IMR-90 (cell line): ENCODE results near the gene LAIR1. TPM values are rescaled to one million over a fixed set of nuclear protein-coding genes. Genes with fewer than 3 reads are reported as not detected.

Experiments used
- ATAC-seq: fragments of 200-7000 bp; cut with Tn5 transposase; 2 replicates; pipeline ENCODE4 v1.9.1; 2020; ENCODE audit warnings: low read depth, mild to moderate bottlenecking, moderate library complexity
- BruUV-seq: library from RNA; stranded (reverse); fragments of 400-500 nt; replicated peaks from 2 replicates; lab custom pipeline; 2021; lab: Mats Ljungman, UMichigan
- CTCF ChIA-PET: fragments of 300-600 bp; formaldehyde crosslinking; extraction: SDS; loops from one replicate; lab custom pipeline; 2021; ENCODE audit warnings: antibody characterized with exemption; lab: Yijun Ruan, JAX
- POLR2A ChIA-PET: fragments of 300-600 bp; sonication (Branson Sonifier 250); formaldehyde crosslinking; loops from one replicate; lab custom pipeline; 2022; ENCODE audit warnings: antibody characterized with exemption; ENCODE audit not compliant: unreplicated experiment; lab: Charles Lee
- DNase-seq: peaks from one replicate; pipeline ENCODE4 v3.0.0; 2013
- H2AFZ ChIP-seq: replicated peaks from 2 replicates; pipeline ENCODE3; 2013; ENCODE audit warnings: low read length, mild to moderate bottlenecking; ENCODE audit not compliant: poor library complexity
- H2AK5ac ChIP-seq: 2 replicates; pipeline ENCODE4 v1.6.1; 2013; ENCODE audit warnings: low read depth, low read length, inconsistent platforms
- H2AK9ac ChIP-seq: replicated peaks from 2 replicates; pipeline ENCODE3; 2013; ENCODE audit warnings: mild to moderate bottlenecking, low read depth, low read length, moderate library complexity; ENCODE audit not compliant: poor library complexity
- H2BK120ac ChIP-seq: 2 replicates; pipeline ENCODE4 v1.6.1; 2013; ENCODE audit warnings: low read depth, low read length, inconsistent platforms
- H2BK15ac ChIP-seq: 3 replicates; pipeline ENCODE4 v1.6.1; 2013; ENCODE audit warnings: low read depth, low read length, inconsistent platforms
- H2BK20ac ChIP-seq: 2 replicates; pipeline ENCODE4 v1.6.1; 2013; ENCODE audit warnings: low read depth, mild to moderate bottlenecking, inconsistent platforms, low read length, moderate library complexity
- H2BK5ac ChIP-seq: 2 replicates; pipeline ENCODE4 v1.6.1; 2013; ENCODE audit warnings: mild to moderate bottlenecking, low read depth, low read length, inconsistent platforms; ENCODE audit not compliant: poor library complexity, severe bottlenecking
- H3K14ac ChIP-seq: replicated peaks from 2 replicates; pipeline ENCODE4 v1.6.1; 2013; ENCODE audit warnings: low read depth, low read length, inconsistent platforms
- H3K18ac ChIP-seq: 2 replicates; pipeline ENCODE4 v1.6.1; 2013; ENCODE audit warnings: low read depth, low read length, control low read depth
- H3K23ac ChIP-seq: 2 replicates; pipeline ENCODE4 v1.6.1; 2013; ENCODE audit warnings: low read depth, low read length, inconsistent platforms
- H3K27ac ChIP-seq: 2 replicates; pipeline ENCODE4 v1.5.1; 2013; ENCODE audit warnings: mild to moderate bottlenecking, control low read depth, low read length; ENCODE audit not compliant: insufficient read depth
- H3K27me3 ChIP-seq: 2 replicates; pipeline ENCODE4 v1.6.1; 2013; ENCODE audit warnings: low read length; ENCODE audit not compliant: control insufficient read depth, insufficient read depth
- H3K36me3 ChIP-seq: 2 replicates; pipeline ENCODE4 v1.6.1; 2013; ENCODE audit warnings: low read length, mixed read lengths; ENCODE audit not compliant: control insufficient read depth, insufficient read depth
- H3K4ac ChIP-seq: 2 replicates; pipeline ENCODE4 v1.6.1; 2013; ENCODE audit warnings: low read depth, low read length, inconsistent platforms
- H3K4me1 ChIP-seq: 2 replicates; pipeline ENCODE4 v1.6.1; 2013; ENCODE audit warnings: low read length, mixed read lengths; ENCODE audit not compliant: control insufficient read depth, insufficient read depth
- H3K4me2 ChIP-seq: 2 replicates; pipeline ENCODE4 v1.6.1; 2013; ENCODE audit warnings: low read depth, mild to moderate bottlenecking, control low read depth, low read length, moderate library complexity
- H3K4me3 ChIP-seq: 2 replicates; pipeline ENCODE4 v1.5.1; 2013; ENCODE audit warnings: low read depth, mild to moderate bottlenecking, control low read depth, low read length, moderate library complexity; ENCODE audit not compliant: insufficient read depth
- H3K56ac ChIP-seq: 2 replicates; pipeline ENCODE4 v1.6.1; 2013; ENCODE audit warnings: low read length, inconsistent platforms; ENCODE audit not compliant: insufficient read depth; ENCODE audit errors: extremely low read depth
- H3K79me1 ChIP-seq, 2 experiments: 2 replicates each; pipeline ENCODE4 v1.6.1; 2013; ENCODE audit warnings: low read length in 2 of 2, inconsistent platforms in 1 of 2, low read depth in 1 of 2
- H3K9ac ChIP-seq: 2 replicates; pipeline ENCODE4 v1.6.1; 2013; ENCODE audit warnings: low read depth, low read length, control low read depth
- H3K9me1 ChIP-seq: 2 replicates; pipeline ENCODE4 v1.6.1; 2013; ENCODE audit warnings: low read length, inconsistent platforms; ENCODE audit not compliant: insufficient read depth
- H3K9me3 ChIP-seq: 2 replicates; pipeline ENCODE4 v1.6.1; 2013; ENCODE audit warnings: low read length; ENCODE audit not compliant: control insufficient read depth, insufficient read depth
- H4K20me1 ChIP-seq: 2 replicates; pipeline ENCODE4 v1.6.1; 2013; ENCODE audit warnings: low read length, inconsistent platforms; ENCODE audit not compliant: insufficient read depth
- H4K5ac ChIP-seq: 2 replicates; pipeline ENCODE4 v1.6.1; 2013; ENCODE audit warnings: mild to moderate bottlenecking, low read depth, low read length, control low read depth
- H4K8ac ChIP-seq, 2 experiments: 2 replicates each; pipeline ENCODE4 v1.6.1; 2013; ENCODE audit warnings: low read depth in 2 of 2, low read length in 2 of 2, control low read depth in 1 of 2, inconsistent platforms in 1 of 2
- H4K91ac ChIP-seq: 2 replicates; pipeline ENCODE4 v1.6.1; 2013; ENCODE audit warnings: low read depth, low read length, inconsistent platforms; ENCODE audit not compliant: insufficient read depth
- BHLHE40 ChIP-seq: fragments of 150-350 bp; IDR thresholded peaks from 2 replicates; pipeline ENCODE4 v1.6.1; 2016; ENCODE audit warnings: mild to moderate bottlenecking, low read depth, low read length
- CEBPB ChIP-seq: IDR thresholded peaks from 2 replicates; pipeline ENCODE4 v1.6.1; 2012; ENCODE audit warnings: low read depth, low read length, improper control_type of control experiment
- CHD1 ChIP-seq: IDR thresholded peaks from 2 replicates; pipeline ENCODE4 v1.6.1; 2012; ENCODE audit warnings: low read depth, low read length, improper control_type of control experiment
- CTCF ChIP-seq: conservative IDR thresholded peaks from 2 replicates; pipeline ENCODE4 v1.5.1; 2012; ENCODE audit warnings: mild to moderate bottlenecking, low read depth, low read length, improper control_type of control experiment
- ELK1 ChIP-seq: fragments of 150-350 bp; IDR thresholded peaks from 2 replicates; pipeline ENCODE4 v1.6.1; 2016; ENCODE audit warnings: low read depth, mild to moderate bottlenecking, low read length, moderate library complexity, borderline replicate concordance
- FOS ChIP-seq: fragments of 150-350 bp; IDR thresholded peaks from 2 replicates; pipeline ENCODE4 v1.6.1; 2016; ENCODE audit warnings: low read depth, low read length
- MAFK ChIP-seq: IDR thresholded peaks from 2 replicates; pipeline ENCODE4 v1.6.1; 2012; ENCODE audit warnings: low read depth, low read length, improper control_type of control experiment
- MAZ ChIP-seq: IDR thresholded peaks from 2 replicates; pipeline ENCODE4 v1.6.1; 2012; ENCODE audit warnings: low read depth, mild to moderate bottlenecking, low read length, improper control_type of control experiment, moderate library complexity, borderline replicate concordance
- MXI1 ChIP-seq: IDR thresholded peaks from 2 replicates; pipeline ENCODE4 v1.6.1; 2012; ENCODE audit warnings: low read depth, mild to moderate bottlenecking, low read length, moderate library complexity, borderline replicate concordance
- NFE2L2 ChIP-seq: fragments of 150-350 bp; IDR thresholded peaks from 2 replicates; pipeline ENCODE4 v1.6.1; 2016; ENCODE audit warnings: low read depth, mild to moderate bottlenecking, low read length
- POLR2A ChIP-seq: IDR thresholded peaks from 2 replicates; pipeline ENCODE4 v1.6.1; 2012; ENCODE audit warnings: mild to moderate bottlenecking, low read depth, low read length
- RAD21 ChIP-seq: IDR thresholded peaks from 2 replicates; pipeline ENCODE4 v1.6.1; 2012; ENCODE audit warnings: low read length, improper control_type of control experiment
- RCOR1 ChIP-seq: IDR thresholded peaks from 2 replicates; pipeline ENCODE4 v1.6.1; 2012; ENCODE audit warnings: mild to moderate bottlenecking, low read length, improper control_type of control experiment; ENCODE audit not compliant: insufficient replicate concordance
- RFX5 ChIP-seq: IDR thresholded peaks from 2 replicates; pipeline ENCODE4 v1.8.0; 2012; ENCODE audit warnings: low read depth, mild to moderate bottlenecking, low read length, moderate library complexity
- SMC3 ChIP-seq: fragments of 150-350 bp; IDR thresholded peaks from 2 replicates; pipeline ENCODE4 v1.6.1; 2016; ENCODE audit warnings: low read depth, mild to moderate bottlenecking, antibody characterized with exemption, low read length, moderate library complexity
- USF2 ChIP-seq: fragments of 150-350 bp; IDR thresholded peaks from 2 replicates; pipeline ENCODE4 v1.6.1; 2017; ENCODE audit warnings: mild to moderate bottlenecking, antibody characterized with exemption, low read length, low read depth
- WGBS, 2 experiments: methylation state at CpG; one replicate each; pipeline versions ENCODE4 v1.1.5 to v1.1.7; 2013; ENCODE audit warnings: missing lambda C conversion rate in 2 of 2; ENCODE audit not compliant: insufficient read length in 1 of 2; ENCODE audit errors: extremely low coverage in 2 of 2; 5-methylcytosine and 5-hydroxymethylcytosine counted together
- dilution Hi-C: fragments of 300-500 bp; cut with HindIII; formaldehyde crosslinking; loops from one replicate; pipeline ENCODE4 v1.14.3; 2018; ENCODE audit warnings: low sequenced_read_pairs; ENCODE audit not compliant: unreplicated experiment
- in situ Hi-C: fragments of 300-500 bp; cut with MboI; formaldehyde crosslinking; loops from 3 replicates; pipeline ENCODE4 v1.14.3; 2019; ENCODE audit warnings: low sequenced_read_pairs, inconsistent platforms, mixed read lengths
- intact Hi-C: fragments of 100-400 bp; cut with micrococcal nuclease; formaldehyde crosslinking; loops from 2 replicates; pipeline ENCODE4 v1.10.0; 2022
- polyA plus RNA-seq, 3 experiments: library from polyadenylated mRNA; depleted of rRNA; stranded (reverse); fragments of >200 nt; gene quantifications; 2 replicates each; pipeline ENCODE4 v1.2.3, GENCODE V29; 2012; ENCODE audit warnings: low replicate concordance in 1 of 3
- total RNA-seq: library from RNA; depleted of rRNA; stranded (reverse); fragments of >200 nt; gene quantifications from 2 replicates; pipeline ENCODE4 v1.2.3, GENCODE V29; 2012

LAIR1 gene
- total and polyA plus RNA-seq, 2 of the 4 experiments (the other 2 are of a cell fraction) = not detected

GRCh38 chr19:54388802-54389139 lies 24.0 kb upstream of the LAIR1 start:
- Histone ChIP-seq H3K36me3 (no peaks in the 10 kb centered on the region), H2BK5ac (no peak overlapping the region), H3K79me1 (no peaks in the 10 kb centered on the region), H3K4me3 (no peak overlapping the region), H2BK120ac (no peak overlapping the region), H2BK20ac (no peak overlapping the region), H3K27ac (no peak overlapping the region), H4K91ac (no peak overlapping the region), H3K4me2 (peak overlapping the region; percentile 31; the same call in 1 of the 2 replicates), H2AFZ (peak overlapping the region; percentile 72), H2AK5ac (no peak overlapping the region), H4K20me1 (no peaks in the 10 kb centered on the region), H4K8ac (no peak overlapping the region), H2AK9ac (peak overlapping the region; percentile 19), H3K56ac (no peak overlapping the region), H3K9ac (no peak overlapping the region), H2BK15ac (no peak overlapping the region), H3K18ac (no peak overlapping the region), H3K23ac (no peak overlapping the region), H3K14ac (no peak overlapping the region), H3K9me1 (no peaks in the 10 kb centered on the region), H3K4ac (no peak overlapping the region), H3K9me3 (no peaks in the 10 kb centered on the region), H3K27me3 (no peaks in the 10 kb centered on the region; the same call in 1 of the 2 replicates), H4K5ac (no peak overlapping the region), H3K4me1 (no peaks in the 10 kb centered on the region)
- POLR2A ChIA-PET = no interaction called here
- intact Hi-C loops = no loop called here
- no peak for ATAC-seq
- dilution Hi-C loops = no loop called here
- 50% methylated on average over 2 of the region's 9 CpGs; no CpG with 5 or more reads in 1 of the 2 experiments for WGBS, 2 experiments
- no peak for TF ChIP-seq MAZ
- no peak for TF ChIP-seq ELK1
- TF ChIP-seq RCOR1 = no peak
- no peak for TF ChIP-seq CHD1
- TF ChIP-seq RAD21 = no peak
- TF ChIP-seq CEBPB = no peak
- no peak for TF ChIP-seq SMC3
- TF ChIP-seq MAFK = no peak
- TF ChIP-seq RFX5 = no peak
- no peak for TF ChIP-seq POLR2A
- no peak for TF ChIP-seq NFE2L2
- TF ChIP-seq USF2 = no peak
- TF ChIP-seq MXI1 = no peak
- TF ChIP-seq BHLHE40 = no peak
- no peak for TF ChIP-seq CTCF
- no peak for TF ChIP-seq FOS
- CTCF ChIA-PET = interaction anchor here (1.0 kb wide), 1 partner anchor 10 kb away, joined by 9 read pairs; no protein-coding TSS in a partner anchor
- no peak for DNase-seq
- in situ Hi-C loops = no loop called here
- BruUV-seq = no TSS peak
